Breast epithelium (tissue), 3 donors: ENCODE measurements around the gene ATP1B1.

Experiments used
- CTCF ChIP-seq, 3 donors: fragments of 450-650 bp; IDR thresholded peaks; one replicate each; pipeline ENCODE4 v1.5.1; 2016 to 2017; ENCODE audit warnings: antibody characterized with exemption in 3 of 3, mild to moderate bottlenecking in 3 of 3, moderate library complexity in 3 of 3
- POLR2AphosphoS5 ChIP-seq, 3 donors: sonication (generic); formaldehyde crosslinking; IDR thresholded peaks; one replicate each; pipeline ENCODE4 v1.6.1; 2017; ENCODE audit warnings: antibody characterized with exemption in 3 of 3

DNA sequence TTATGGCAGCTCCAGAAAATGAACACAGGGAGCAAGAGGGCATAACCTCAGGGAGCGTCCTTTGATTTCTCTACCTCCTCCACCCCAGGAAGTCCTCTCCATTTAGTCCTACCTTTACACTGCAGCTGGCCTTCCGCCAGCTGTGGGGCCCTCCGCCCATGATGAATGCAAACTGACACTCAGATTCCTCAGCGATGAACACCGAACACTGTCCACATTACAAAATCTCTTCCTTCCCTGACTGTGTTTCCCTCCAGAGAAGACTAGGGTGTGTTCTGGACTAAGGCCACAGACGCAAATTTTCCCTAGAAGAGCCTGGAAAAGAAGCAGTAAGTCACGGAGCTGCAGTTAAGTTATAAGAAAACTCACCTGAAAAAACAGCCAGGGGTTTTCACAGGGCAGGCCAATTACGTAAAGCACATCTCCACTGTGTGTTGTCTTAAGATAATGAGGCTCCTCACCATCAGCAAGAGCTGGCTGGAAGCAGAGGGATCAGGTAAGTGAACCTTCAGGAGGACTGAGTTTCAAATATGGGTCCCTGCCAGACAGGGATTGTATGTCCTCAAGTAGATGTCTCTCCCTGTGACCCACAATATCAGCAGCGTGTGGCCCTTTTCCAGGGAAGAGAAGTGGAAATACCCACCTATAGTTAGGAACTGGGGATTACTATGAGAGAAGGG, 46.3 kb upstream of the ATP1B1 start:
- no peak for TF ChIP-seq CTCF (IDR thresholded peaks at IDR 0.05)
- TF ChIP-seq POLR2AphosphoS5 (IDR thresholded peaks at IDR 0.05) = no peak
